CD4-positive, alpha-beta memory T cell (primary cell): ENCODE data around the gene MYL2. TPM values are rescaled to one million over a fixed set of nuclear protein-coding genes. Genes with fewer than 3 reads are reported as not detected.

Experiments
- CTCF ChIA-PET: fragments of 350-600 bp; sonication (Branson Sonifier 250); formaldehyde crosslinking; loops from one replicate; lab custom pipeline; 2021; ENCODE audit warnings: inconsistent platforms; ENCODE audit not compliant: partially characterized antibody; lab: Charles Lee
- POLR2A ChIA-PET: fragments of 350-600 bp; sonication (Branson Sonifier 250); formaldehyde crosslinking; loops from one replicate; lab custom pipeline; 2021; ENCODE audit not compliant: partially characterized antibody; lab: Charles Lee
- DNase-seq, 5 donors: peaks; one replicate each; pipeline versions ENCODE4 v3.0.0 to v3.0.0-alpha.2; 2020 to 2022; ENCODE audit warnings: mixed read lengths in 1 of 5
- H3K27ac ChIP-seq: one replicate; pipeline ENCODE4 v1.7.0; 2013; ENCODE audit warnings: low read depth, low read length
- H3K27me3 ChIP-seq: 2 replicates; pipeline ENCODE4 v1.7.0; 2013; ENCODE audit warnings: mild to moderate bottlenecking, low read length, moderate library complexity; ENCODE audit not compliant: insufficient read depth
- H3K36me3 ChIP-seq: 2 replicates; pipeline ENCODE4 v1.7.0; 2013; ENCODE audit warnings: mild to moderate bottlenecking, low read length, moderate library complexity; ENCODE audit not compliant: insufficient read depth
- H3K4me1 ChIP-seq: 2 replicates; pipeline ENCODE4 v1.7.0; 2013; ENCODE audit warnings: mild to moderate bottlenecking, low read length, moderate library complexity; ENCODE audit not compliant: insufficient read depth
- H3K4me3 ChIP-seq, 2 donors: one replicate each; pipeline ENCODE4 v1.7.0; 2013; ENCODE audit warnings: low read length in 2 of 2, mild to moderate bottlenecking in 1 of 2
- H3K9me3 ChIP-seq, 2 donors: one replicate each; pipeline ENCODE4 v1.7.0; 2013; ENCODE audit warnings: low read length in 2 of 2, control low read depth in 1 of 2; ENCODE audit not compliant: control insufficient read depth in 1 of 2
- H3K27ac Mint-ChIP-seq, 7 donors: one replicate each; pipeline ENCODE4 v1.8.0; 2020 to 2021; ENCODE audit warnings: mixed read lengths in 7 of 7, mild to moderate bottlenecking in 6 of 7, inconsistent platforms in 3 of 7, moderate library complexity in 3 of 7
- H3K27me3 Mint-ChIP-seq, 2 donors: one replicate each; pipeline ENCODE4 v1.8.0; 2020 to 2021; ENCODE audit warnings: mixed read lengths in 2 of 2
- H3K36me3 Mint-ChIP-seq, 2 donors: one replicate each; pipeline ENCODE4 v1.8.0; 2020 to 2021; ENCODE audit warnings: mixed read lengths in 2 of 2, inconsistent platforms in 1 of 2, mild to moderate bottlenecking in 1 of 2
- H3K4me1 Mint-ChIP-seq, 4 donors: one replicate each; pipeline ENCODE4 v1.8.0; 2020 to 2021; ENCODE audit warnings: mixed read lengths in 4 of 4, mild to moderate bottlenecking in 1 of 4
- H3K4me3 Mint-ChIP-seq, 8 donors: one replicate each; pipeline ENCODE4 v1.8.0; 2020 to 2021; ENCODE audit warnings: mixed read lengths in 8 of 8, mild to moderate bottlenecking in 7 of 8, moderate library complexity in 6 of 8, inconsistent platforms in 3 of 8
- H3K9me3 Mint-ChIP-seq, 8 donors: one replicate each; pipeline ENCODE4 v1.8.0; 2020 to 2021; ENCODE audit warnings: mixed read lengths in 8 of 8, mild to moderate bottlenecking in 5 of 8, inconsistent platforms in 3 of 8, moderate library complexity in 1 of 8
- intact Hi-C: fragments of 100-400 bp; cut with micrococcal nuclease; formaldehyde crosslinking; loops from one replicate; pipeline ENCODE4 v1.15.1; 2023
- polyA plus RNA-seq, 2 donors: library from polyadenylated mRNA; unstranded; fragments of 300-500 nt; fragmentation: Illumina TruSeq; gene quantifications; one replicate each; pipeline ENCODE4 v1.2.3, GENCODE V29; 2021
- total RNA-seq, 2 experiments: library from RNA; stranded (reverse); gene quantifications; one replicate each; pipeline ENCODE4 v1.2.3, GENCODE V29; 2021

The MYL2 gene
- total and polyA plus RNA-seq, 4 experiments from 2014 or later, result not detected

GRCh38 chr12:110880651-110881050 is 39.7 kb downstream of the MYL2 start:
- peaks cover 0 to 4% (median 0%) of the 10 kb centered on the region in 8 donors for H3K9me3 Mint-ChIP-seq
- ChIA-PET POLR2A (no interaction called here), CTCF (interaction anchor here (1.3 kb wide), 1 partner anchor 13 kb away, joined by 5 read pairs; no protein-coding TSS in a partner anchor)
- Histone ChIP-seq H3K27ac (no peak overlapping the region), H3K27me3 (no peaks in the 10 kb centered on the region), H3K36me3 (no peaks in the 10 kb centered on the region), H3K9me3 (no peaks in the 10 kb centered on the region), H3K4me1 (no peaks in the 10 kb centered on the region), H3K4me3 (no peak overlapping the region)
- intact Hi-C loops, result loop anchor here (10.0 kb wide), 1 partner anchor 526 kb away; no protein-coding TSS in a partner anchor
- no peaks in the 10 kb centered on the region for H3K36me3 Mint-ChIP-seq
- no peak for DNase-seq
- H3K4me1 Mint-ChIP-seq, result no peaks in the 10 kb centered on the region
- no peak overlapping the region for H3K4me3 Mint-ChIP-seq
- peaks cover 0 to 6% of the 10 kb centered on the region in 2 donors for H3K27me3 Mint-ChIP-seq
- no peak overlapping the region for H3K27ac Mint-ChIP-seq

- Histone ChIP-seq H3K4me1 (no peaks in the 10 kb centered on the region), H3K27ac (no peak overlapping the region), H3K36me3 (no peaks in the 10 kb centered on the region), H3K27me3 (no peaks in the 10 kb centered on the region), H3K9me3 (no peaks in the 10 kb centered on the region), H3K4me3 (no peak overlapping the region)
- DNase-seq, result no peak
- Mint-ChIP-seq H3K4me3 (no peak overlapping the region), H3K36me3 (no peaks in the 10 kb centered on the region), H3K9me3 (peaks cover 0 to 3% (median 0%) of the 10 kb centered on the region in 8 donors), H3K27ac (no peak overlapping the region), H3K27me3 (peaks cover 6 to 14% of the 10 kb centered on the region in 2 donors), H3K4me1 (no peaks in the 10 kb centered on the region)
- ChIA-PET POLR2A (no interaction called here), CTCF (interaction anchor here (1.3 to 1.6 kb wide), 2 partner anchors 19 to 21 kb away, joined by 4 to 5 read pairs; no protein-coding TSS in a partner anchor)
- intact Hi-C loops, result no loop called here
These were observed 45.6 kb downstream of the MYL2 start for GRCh38 chr12:110874781-110875180.

- no peaks in the 10 kb centered on the region for H3K36me3 ChIP-seq
- no peaks in the 10 kb centered on the region for H3K9me3 ChIP-seq
- Mint-ChIP-seq H3K27me3 (peaks cover 6 to 12% of the 10 kb centered on the region in 2 donors), H3K4me3 (no peak overlapping the region), H3K27ac (no peak overlapping the region), H3K4me1 (no peaks in the 10 kb centered on the region), H3K36me3 (no peaks in the 10 kb centered on the region), H3K9me3 (peaks cover 0 to 3% (median 0%) of the 10 kb centered on the region in 8 donors)
- CTCF ChIA-PET, result interaction anchor here (0.7 to 1.6 kb wide), 3 partner anchors 14 to 21 kb away, joined by 4 to 5 read pairs (median 4); no protein-coding TSS in a partner anchor
- no peaks in the 10 kb centered on the region for H3K4me1 ChIP-seq
- intact Hi-C loops, result no loop called here
- H3K27me3 ChIP-seq, result no peaks in the 10 kb centered on the region
- POLR2A ChIA-PET, result no interaction called here
- H3K27ac ChIP-seq, result no peak overlapping the region
- DNase-seq, result no peak
- no peak overlapping the region for H3K4me3 ChIP-seq
These were observed 46.0 kb downstream of the MYL2 start for GRCh38 chr12:110874351-110874750.

GRCh38 chr12:110872100-110872499 is 48.3 kb downstream of the MYL2 start:
- CTCF ChIA-PET, result no interaction called here
- no peak for DNase-seq
- H3K36me3 Mint-ChIP-seq, result no peaks in the 10 kb centered on the region
- H3K27me3 Mint-ChIP-seq, result peaks cover 6 to 7% of the 10 kb centered on the region in 2 donors
- no peak overlapping the region for H3K27ac ChIP-seq
- no peaks in the 10 kb centered on the region for H3K4me1 ChIP-seq
- H3K4me3 Mint-ChIP-seq, result no peak overlapping the region
- no peak overlapping the region for H3K27ac Mint-ChIP-seq
- POLR2A ChIA-PET, result no interaction called here
- H3K9me3 ChIP-seq, result no peaks in the 10 kb centered on the region
- H3K4me1 Mint-ChIP-seq, result no peaks in the 10 kb centered on the region
- no peaks in the 10 kb centered on the region for H3K27me3 ChIP-seq
- H3K36me3 ChIP-seq, result no peaks in the 10 kb centered on the region
- H3K4me3 ChIP-seq, result no peak overlapping the region
- intact Hi-C loops, result no loop called here
- H3K9me3 Mint-ChIP-seq, result peaks cover 0 to 5% (median 0%) of the 10 kb centered on the region in 8 donors

GRCh38 chr12:110869803-110870202 is 50.6 kb downstream of the MYL2 start:
- DNase-seq, result no peak

GRCh38 chr12:110869026-110869425 is 51.4 kb downstream of the MYL2 start:
- CTCF ChIA-PET, result interaction anchor here (1.5 kb wide), 1 partner anchor 19 kb away, joined by 3 read pairs; no protein-coding TSS in a partner anchor
- H3K27me3 Mint-ChIP-seq, result peaks cover 3 to 7% of the 10 kb centered on the region in 2 donors

More at GRCh38 chr12:110869803-110870202, 50.6 kb downstream of the MYL2 start:
- H3K27me3 Mint-ChIP-seq, result peaks cover 6 to 7% of the 10 kb centered on the region in 2 donors
- H3K4me3 Mint-ChIP-seq, result no peak overlapping the region
- ChIA-PET POLR2A (no interaction called here), CTCF (interaction anchor here (1.5 kb wide), 1 partner anchor 18 kb away, joined by 3 read pairs; no protein-coding TSS in a partner anchor)
- H3K9me3 Mint-ChIP-seq, result peaks cover 0 to 5% (median 0%) of the 10 kb centered on the region in 8 donors
- intact Hi-C loops, result no loop called here
- no peaks in the 10 kb centered on the region for H3K9me3 ChIP-seq
- no peaks in the 10 kb centered on the region for H3K36me3 Mint-ChIP-seq
- no peak overlapping the region for H3K27ac Mint-ChIP-seq
- no peaks in the 10 kb centered on the region for H3K27me3 ChIP-seq
- H3K36me3 ChIP-seq, result no peaks in the 10 kb centered on the region
- no peaks in the 10 kb centered on the region for H3K4me1 ChIP-seq
- H3K4me3 ChIP-seq, result no peak overlapping the region
- no peak overlapping the region for H3K27ac ChIP-seq
- no peaks in the 10 kb centered on the region for H3K4me1 Mint-ChIP-seq

GRCh38 chr12:110865521-110865920 is 54.9 kb downstream of the MYL2 start:
- peaks cover 3 to 6% (median 5%) of the 10 kb centered on the region in 4 donors for H3K4me1 Mint-ChIP-seq
- intact Hi-C loops, result no loop called here
- DNase-seq, result no peak
- no peaks in the 10 kb centered on the region for H3K9me3 ChIP-seq
- H3K4me3 Mint-ChIP-seq, result no peak overlapping the region
- no peak overlapping the region for H3K27ac Mint-ChIP-seq
- ChIA-PET CTCF (no interaction called here), POLR2A (no interaction called here)
- no peak overlapping the region for H3K4me3 ChIP-seq
- no peak overlapping the region for H3K27ac ChIP-seq
- H3K36me3 ChIP-seq, result no peaks in the 10 kb centered on the region
- H3K9me3 Mint-ChIP-seq, result peaks cover 0 to 2% (median 0%) of the 10 kb centered on the region in 8 donors
- H3K27me3 Mint-ChIP-seq, result peaks cover 0 to 2% of the 10 kb centered on the region in 2 donors
- H3K4me1 ChIP-seq, result no peaks in the 10 kb centered on the region
- H3K36me3 Mint-ChIP-seq, result no peaks in the 10 kb centered on the region
- H3K27me3 ChIP-seq, result no peaks in the 10 kb centered on the region

More at GRCh38 chr12:110869026-110869425, 51.4 kb downstream of the MYL2 start:
- Mint-ChIP-seq H3K4me1 (no peaks in the 10 kb centered on the region), H3K36me3 (no peaks in the 10 kb centered on the region), H3K9me3 (peaks cover 0 to 5% (median 0%) of the 10 kb centered on the region in 8 donors), H3K27ac (no peak overlapping the region), H3K4me3 (no peak overlapping the region)
- H3K27ac ChIP-seq, result no peak overlapping the region
- no peaks in the 10 kb centered on the region for H3K36me3 ChIP-seq
- H3K4me3 ChIP-seq, result no peak overlapping the region
- H3K9me3 ChIP-seq, result no peaks in the 10 kb centered on the region
- intact Hi-C loops, result no loop called here
- H3K4me1 ChIP-seq, result no peaks in the 10 kb centered on the region
- DNase-seq, result no peak
- POLR2A ChIA-PET, result no interaction called here
- no peaks in the 10 kb centered on the region for H3K27me3 ChIP-seq
